Kidney epithelial cell (primary cell): Measurements from ENCODE around the gene LURAP1L. TPM values are rescaled to one million over a fixed set of nuclear protein-coding genes. Genes with fewer than 3 reads are reported as not detected.

Experiments
- DNase-seq: peaks from one replicate; pipeline ENCODE4 v3.0.0-alpha.2; 2010; ENCODE audit warnings: low read depth
- H3K27me3 ChIP-seq: 2 replicates; pipeline ENCODE4 v1.6.0; 2011; ENCODE audit warnings: low read length; ENCODE audit not compliant: control insufficient read depth, insufficient read depth
- H3K36me3 ChIP-seq: 2 replicates; pipeline ENCODE4 v1.5.1; 2011; ENCODE audit warnings: low read length; ENCODE audit not compliant: control insufficient read depth, insufficient read depth
- H3K4me3 ChIP-seq: 2 replicates; pipeline ENCODE4 v1.5.1; 2011; ENCODE audit warnings: low read depth, mild to moderate bottlenecking, control low read depth, low read length
- total RNA-seq: library from RNA; depleted of rRNA; stranded (reverse); fragments of >200 nt; gene quantifications from 2 replicates; pipeline ENCODE4 v1.2.3, GENCODE V29; 2015
- TF ChIP-seq, protein P1 (sequence below): IDR thresholded peaks from 2 replicates; pipeline ENCODE4 v1.5.1; 2011; ENCODE audit warnings: mild to moderate bottlenecking, moderate library complexity, low read length, control low read depth, inconsistent platforms; ENCODE audit not compliant: insufficient read depth, poor library complexity, severe bottlenecking

Gene LURAP1L
- total RNA-seq, 1 donor from 2014 or later: 46.6 TPM

DNA sequence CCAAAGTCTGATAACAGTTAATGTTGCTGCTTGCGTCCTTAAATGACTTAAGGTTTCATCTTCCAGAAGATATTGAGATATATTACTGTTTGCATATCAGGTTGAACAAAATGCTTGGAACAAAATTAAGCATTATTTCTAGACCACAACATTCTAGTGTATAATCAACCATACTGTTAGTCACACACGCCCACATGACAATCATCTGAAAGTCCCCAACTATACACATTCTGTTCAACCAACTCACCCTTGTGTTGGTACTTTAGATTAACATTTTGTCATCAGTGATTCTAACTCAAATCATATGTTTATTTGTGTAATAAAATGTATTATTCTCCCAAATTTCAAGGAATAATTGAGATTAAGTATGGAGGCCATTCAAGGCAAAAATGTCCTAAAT is 47.3 kb downstream of the LURAP1L start:
- no peaks in the 10 kb centered on the region for H3K27me3 ChIP-seq
- H3K4me3 ChIP-seq: no peak overlapping the region
- peak; percentile 23 for DNase-seq
- TF ChIP-seq, protein P1, sequence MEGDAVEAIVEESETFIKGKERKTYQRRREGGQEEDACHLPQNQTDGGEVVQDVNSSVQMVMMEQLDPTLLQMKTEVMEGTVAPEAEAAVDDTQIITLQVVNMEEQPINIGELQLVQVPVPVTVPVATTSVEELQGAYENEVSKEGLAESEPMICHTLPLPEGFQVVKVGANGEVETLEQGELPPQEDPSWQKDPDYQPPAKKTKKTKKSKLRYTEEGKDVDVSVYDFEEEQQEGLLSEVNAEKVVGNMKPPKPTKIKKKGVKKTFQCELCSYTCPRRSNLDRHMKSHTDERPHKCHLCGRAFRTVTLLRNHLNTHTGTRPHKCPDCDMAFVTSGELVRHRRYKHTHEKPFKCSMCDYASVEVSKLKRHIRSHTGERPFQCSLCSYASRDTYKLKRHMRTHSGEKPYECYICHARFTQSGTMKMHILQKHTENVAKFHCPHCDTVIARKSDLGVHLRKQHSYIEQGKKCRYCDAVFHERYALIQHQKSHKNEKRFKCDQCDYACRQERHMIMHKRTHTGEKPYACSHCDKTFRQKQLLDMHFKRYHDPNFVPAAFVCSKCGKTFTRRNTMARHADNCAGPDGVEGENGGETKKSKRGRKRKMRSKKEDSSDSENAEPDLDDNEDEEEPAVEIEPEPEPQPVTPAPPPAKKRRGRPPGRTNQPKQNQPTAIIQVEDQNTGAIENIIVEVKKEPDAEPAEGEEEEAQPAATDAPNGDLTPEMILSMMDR: no peak
- no peaks in the 10 kb centered on the region for H3K36me3 ChIP-seq

DNA sequence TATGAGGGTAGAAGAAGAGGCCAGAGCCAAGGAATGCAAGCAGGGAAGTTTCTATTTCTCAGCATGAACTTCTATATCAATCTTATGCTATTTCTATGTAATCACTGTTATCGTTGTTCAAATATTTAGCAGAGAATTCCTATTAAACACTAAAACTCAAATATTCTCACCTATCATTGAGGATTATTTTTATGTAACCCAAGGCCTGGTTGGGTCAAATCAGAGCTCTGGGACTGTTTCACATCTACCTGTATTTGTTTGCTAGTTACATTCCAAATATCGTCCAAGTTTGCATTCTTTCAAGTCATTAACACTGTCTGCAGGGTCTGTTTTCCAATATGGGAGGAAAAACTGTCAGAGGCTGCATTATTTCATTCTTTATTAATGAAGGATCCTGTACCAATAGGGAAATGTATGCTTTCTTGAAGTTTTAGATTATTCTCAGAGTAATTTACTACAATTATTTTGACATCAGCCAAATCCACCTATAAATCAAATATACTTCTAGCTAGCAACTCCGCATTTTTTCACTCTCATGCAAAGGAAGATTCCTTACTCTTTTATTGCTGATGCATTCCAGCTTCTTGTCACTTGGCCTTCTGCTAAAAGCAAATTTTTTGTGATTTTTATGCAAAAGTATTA is 52.2 kb downstream of the LURAP1L start:
- Histone ChIP-seq H3K27me3 (no peaks in the 10 kb centered on the region), H3K36me3 (no peaks in the 10 kb centered on the region), H3K4me3 (no peak overlapping the region)
- TF ChIP-seq, protein P1: no peak
- no peak for DNase-seq

GRCh38 chr9:12833701-12834100 is 58.9 kb downstream of the LURAP1L start:
- DNase-seq: no peak
- Histone ChIP-seq H3K36me3 (no peaks in the 10 kb centered on the region), H3K27me3 (no peaks in the 10 kb centered on the region), H3K4me3 (no peak overlapping the region)
- TF ChIP-seq, protein P1: no peak

DNA sequence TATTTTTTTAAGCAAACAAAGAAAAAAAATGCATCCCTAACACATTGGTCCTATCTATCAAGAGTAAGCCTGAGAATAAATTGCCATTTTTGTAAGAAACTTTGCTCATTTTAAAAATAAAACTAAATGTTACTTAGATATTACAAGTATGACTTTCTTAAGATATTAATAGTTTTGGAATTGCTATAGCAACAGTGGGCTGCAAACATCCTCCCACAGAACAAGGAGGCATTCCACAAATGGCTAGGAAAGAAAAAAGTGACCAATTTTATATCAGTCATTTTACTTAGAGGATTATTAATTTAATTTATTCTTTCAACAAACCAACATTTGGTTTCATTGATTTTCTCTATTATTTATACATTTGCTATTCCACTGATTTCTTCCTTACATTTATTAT is 63.7 kb downstream of the LURAP1L start:
- TF ChIP-seq, protein P1: no peak

DNA sequence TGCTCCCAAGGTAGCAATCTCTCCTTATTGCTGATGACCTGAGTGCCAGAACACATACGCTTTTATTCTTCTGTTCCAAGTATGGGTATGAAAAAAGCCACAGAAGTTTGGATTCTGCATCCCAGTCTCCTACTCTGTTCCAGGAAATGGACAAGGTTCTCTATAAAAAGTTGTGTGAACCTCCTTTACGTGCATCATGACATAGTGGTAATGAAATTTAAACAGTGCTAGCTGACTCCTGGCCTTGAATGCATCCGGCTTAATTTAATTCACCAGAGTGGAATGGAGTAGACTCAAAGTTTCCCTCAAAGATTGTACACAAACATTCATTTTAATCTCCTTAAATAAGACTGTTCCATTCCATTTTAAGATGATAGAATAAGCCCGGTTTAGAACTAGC is 68.9 kb downstream of the LURAP1L start:
- H3K4me3 ChIP-seq: no peak overlapping the region
- H3K36me3 ChIP-seq: no peaks in the 10 kb centered on the region
- H3K27me3 ChIP-seq: no peaks in the 10 kb centered on the region
- DNase-seq: no peak
- TF ChIP-seq, protein P1: no peak

More for the DNA sequence above, 63.7 kb downstream of the LURAP1L start:
- DNase-seq: no peak
- no peaks in the 10 kb centered on the region for H3K36me3 ChIP-seq
- H3K4me3 ChIP-seq: no peak overlapping the region
- H3K27me3 ChIP-seq: no peaks in the 10 kb centered on the region

- TF ChIP-seq, protein P1: no peak
- no peak for DNase-seq
Observed at GRCh38 chr9:12846035-12846434, 71.2 kb downstream of the LURAP1L start.

More at GRCh38 chr9:12846035-12846434, 71.2 kb downstream of the LURAP1L start:
- no peaks in the 10 kb centered on the region for H3K36me3 ChIP-seq
- no peak overlapping the region for H3K4me3 ChIP-seq
- H3K27me3 ChIP-seq: no peaks in the 10 kb centered on the region
